Measurements from ENCODE around the gene CDH23. TPM values are rescaled to one million over a fixed set of nuclear protein-coding genes. Genes with fewer than 3 reads are reported as not detected.

The CDH23 gene
- total RNA-seq, 3 donors from 2014 or later, result 1.8 to 3.6 (median 3.0) TPM

DNA sequence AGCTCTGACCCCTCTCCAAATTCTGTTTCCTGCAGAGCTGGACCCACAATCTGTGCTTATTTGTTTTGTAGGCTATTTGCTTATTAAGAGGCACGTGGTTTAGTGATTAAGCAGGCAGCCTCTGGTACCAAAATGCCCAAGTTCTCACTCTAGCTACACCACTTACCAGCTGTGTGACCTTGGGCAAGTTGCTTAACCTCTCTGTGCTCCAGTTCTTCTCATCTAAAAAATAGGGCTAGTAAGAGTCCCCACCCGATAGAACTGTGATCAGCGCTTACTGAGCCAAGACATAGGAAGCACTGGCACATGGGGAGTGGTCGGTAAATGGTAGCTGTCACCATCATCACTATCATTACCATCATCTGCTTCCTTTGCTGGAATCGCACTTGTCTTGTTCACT, 302.0 kb downstream of the CDH23 start:
- H3K9me3 ChIP-seq, result no peaks in the 10 kb centered on the region
- DNase-seq, result no peak
- no peak for ATAC-seq
- TF ChIP-seq CTCF (IDR thresholded peaks at IDR 0.05), result no peak
- H3K36me3 ChIP-seq (ENCODE audit: low read depth), result no peaks in the 10 kb centered on the region
- H3K4me3 ChIP-seq, result no peak overlapping the region
- intact Hi-C loops (cut with DNase I, micrococcal nuclease), result loop anchor here in 1 of 2 donors (10.0 kb wide), 1 partner anchor 314 kb away; no protein-coding TSS in a partner anchor
- H3K4me1 ChIP-seq (ENCODE audit: low read depth), result no peaks in the 10 kb centered on the region

GRCh38 chr10:71700731-71701368, 304.1 kb downstream of the CDH23 start:
- intact Hi-C loops (cut with DNase I, micrococcal nuclease), result loop anchor here (10.0 kb wide), 2 partner anchors 316 to 386 kb away; partner anchors contain the start of gene SLC29A3 (in 2 of the 2)
- ATAC-seq (no peak), DNase-seq (no peak)
- no peak for TF ChIP-seq CTCF (IDR thresholded peaks at IDR 0.05)
- H3K4me1 ChIP-seq (ENCODE audit: low read depth), result no peaks in the 10 kb centered on the region
- H3K4me3 ChIP-seq, result no peak overlapping the region
- H3K9me3 ChIP-seq, result no peaks in the 10 kb centered on the region
- H3K36me3 ChIP-seq (ENCODE audit: low read depth), result no peaks in the 10 kb centered on the region

DNA sequence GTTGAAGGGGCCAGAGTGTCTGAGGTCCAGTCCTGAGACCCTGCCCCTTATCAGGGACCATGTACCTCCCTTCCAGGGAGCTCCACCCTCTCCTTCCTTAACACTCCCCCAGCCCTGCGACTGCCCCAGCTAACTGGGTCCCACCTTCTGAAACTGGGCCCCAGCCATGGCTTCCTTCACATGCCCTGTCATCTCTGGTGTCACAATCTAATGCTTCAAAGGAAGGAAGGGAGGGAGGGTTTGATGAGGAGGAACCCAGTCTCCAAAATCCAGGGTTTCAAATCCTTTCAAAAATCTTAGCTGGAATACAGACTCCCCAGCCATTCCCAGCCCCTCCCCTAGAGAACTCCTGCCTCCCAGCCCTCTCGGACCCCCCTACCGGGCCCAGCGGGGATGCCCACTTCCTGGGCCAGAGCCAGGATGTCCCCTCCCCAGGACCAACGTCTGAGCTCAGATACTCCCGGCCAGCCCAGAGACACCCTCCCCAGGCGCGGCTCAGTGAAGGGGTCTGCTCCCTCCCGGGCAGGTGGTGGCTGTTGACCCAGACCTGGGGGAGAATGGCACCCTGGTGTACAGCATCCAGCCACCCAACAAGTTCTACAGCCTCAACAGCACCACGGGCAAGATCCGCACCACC, 304.9 kb downstream of the CDH23 start:
- no peaks in the 10 kb centered on the region for H3K36me3 ChIP-seq (ENCODE audit: low read depth)
- no peak for TF ChIP-seq CTCF (IDR thresholded peaks at IDR 0.05)
- intact Hi-C loops (cut with DNase I, micrococcal nuclease), result loop anchor here (10.0 kb wide), 2 partner anchors 317 to 387 kb away; partner anchors contain the start of gene SLC29A3 (in 2 of the 2)
- no peaks in the 10 kb centered on the region for H3K4me1 ChIP-seq (ENCODE audit: low read depth)
- no peak for DNase-seq
- H3K9me3 ChIP-seq, result no peaks in the 10 kb centered on the region
- ATAC-seq, result no peak
- no peak overlapping the region for H3K4me3 ChIP-seq

GRCh38 chr10:71703577-71703976, 306.9 kb downstream of the CDH23 start:
- intact Hi-C loops (cut with DNase I, micrococcal nuclease), result loop anchor here (10.0 kb wide), 2 partner anchors 319 to 389 kb away; partner anchors contain the start of gene SLC29A3 (in 2 of the 2)
- Histone ChIP-seq H3K4me1 (ENCODE audit: low read depth) (peaks cover 6% of the 10 kb centered on the region), H3K4me3 (no peak overlapping the region), H3K9me3 (no peaks in the 10 kb centered on the region), H3K36me3 (ENCODE audit: low read depth) (no peaks in the 10 kb centered on the region)
- DNase-seq, result no peak
- TF ChIP-seq CTCF (IDR thresholded peaks at IDR 0.05), result no peak
- ATAC-seq, result no peak

GRCh38 chr10:71704816-71705215, 308.1 kb downstream of the CDH23 start:
- Histone ChIP-seq H3K36me3 (ENCODE audit: low read depth) (no peaks in the 10 kb centered on the region), H3K4me1 (ENCODE audit: low read depth) (peaks cover 6% of the 10 kb centered on the region), H3K4me3 (no peak overlapping the region), H3K9me3 (no peaks in the 10 kb centered on the region)
- TF ChIP-seq CTCF (IDR thresholded peaks at IDR 0.05), result no peak
- intact Hi-C loops (cut with DNase I, micrococcal nuclease), result loop anchor here (10.0 kb wide), 2 partner anchors 320 to 390 kb away; partner anchors contain the start of gene SLC29A3 (in 2 of the 2)
- DNase-seq (no peak), ATAC-seq (no peak)
